Measurements from ENCODE around the gene WEE1.

- TF ChIP-seq CTCF (IDR thresholded peaks at IDR 0.05) (no peak), ZFX (IDR thresholded peaks at IDR 0.05; ENCODE audit: borderline replicate concordance) (no peak)
Measured at GRCh38 chr11:9565822-9566560, 7.5 kb upstream of the WEE1 start.
